Suprapubic skin (tissue), 4 donors: ENCODE measurements around the gene RRM2.

ENCODE experiments used
- CTCF ChIP-seq, 2 donors: fragments of 200-600 bp in 1 of 2; fragments of 450-650 bp in 1 of 2; sonication (generic) in 1 of 2; IDR thresholded peaks; one replicate each; pipeline ENCODE4 v1.5.1; 2016 to 2019; ENCODE audit warnings: antibody characterized with exemption in 2 of 2, mild to moderate bottlenecking in 1 of 2, moderate library complexity in 1 of 2
- EP300 ChIP-seq: sonication (generic); formaldehyde crosslinking; IDR thresholded peaks from one replicate; pipeline ENCODE4 v1.6.1; 2017; ENCODE audit warnings: antibody characterized with exemption
- POLR2A ChIP-seq, 2 donors: fragments of 450-650 bp; IDR thresholded peaks; one replicate each; pipeline ENCODE4 v1.6.1; 2017; ENCODE audit warnings: antibody characterized with exemption in 2 of 2, mild to moderate bottlenecking in 2 of 2, moderate library complexity in 2 of 2
- POLR2AphosphoS5 ChIP-seq, 3 donors: sonication (generic); formaldehyde crosslinking; IDR thresholded peaks; one replicate each; pipeline ENCODE4 v1.6.1; 2017; ENCODE audit warnings: antibody characterized with exemption in 3 of 3

DNA sequence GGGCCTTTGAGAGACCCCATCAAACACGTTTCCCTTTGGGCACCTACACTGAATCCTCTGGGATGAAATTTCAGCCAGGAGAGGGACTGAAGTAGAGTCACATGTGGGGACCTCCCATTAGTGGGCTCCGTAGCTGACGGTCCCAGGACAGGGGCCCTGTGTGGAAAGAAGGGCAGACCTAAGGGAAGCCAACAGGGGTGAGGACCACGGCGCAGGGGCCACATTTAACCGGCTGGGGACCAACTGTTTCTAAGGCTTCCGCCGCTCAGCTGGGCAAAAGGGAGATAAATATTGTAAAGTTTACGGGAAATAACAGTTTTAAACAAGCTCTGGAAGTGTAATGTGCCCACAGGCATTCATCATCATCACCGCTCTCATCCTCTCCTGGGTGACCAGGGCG lies 42.7 kb downstream of the RRM2 start:
- no peak for TF ChIP-seq CTCF (IDR thresholded peaks at IDR 0.05)
- TF ChIP-seq POLR2AphosphoS5 (IDR thresholded peaks at IDR 0.05) = no peak
- no peak for TF ChIP-seq POLR2A (IDR thresholded peaks at IDR 0.05)
- TF ChIP-seq EP300 = no peak
